Ascending aorta (tissue), 2 donors: ENCODE results near the gene KIAA1671. TPM values are rescaled to one million over a fixed set of nuclear protein-coding genes. Genes with fewer than 3 reads are reported as not detected.

Experiments used
- DNase-seq, 2 donors: peaks; one replicate each; pipeline ENCODE4 v3.0.0-alpha.2; 2019; ENCODE audit warnings: low spot score in 2 of 2
- H3K27ac ChIP-seq, 2 donors: fragments of 200-600 bp; sonication (generic); one replicate each; pipeline ENCODE4 v1.5.1; 2016 to 2017; ENCODE audit warnings: mild to moderate bottlenecking in 1 of 2
- H3K27me3 ChIP-seq: fragments of 200-600 bp; sonication (generic); one replicate; pipeline ENCODE4 v1.5.1; 2017
- H3K36me3 ChIP-seq, 2 donors: fragments of 200-600 bp; sonication (generic); one replicate each; pipeline ENCODE4 v1.5.1; 2016
- H3K4me1 ChIP-seq, 2 donors: fragments of 200-600 bp; sonication (generic); one replicate each; pipeline ENCODE4 v1.5.1; 2016 to 2017; ENCODE audit warnings: mild to moderate bottlenecking in 1 of 2
- H3K4me3 ChIP-seq, 2 donors: fragments of 200-600 bp; sonication (generic); one replicate each; pipeline ENCODE4 v1.5.1; 2016 to 2017; ENCODE audit warnings: mild to moderate bottlenecking in 1 of 2
- H3K9me3 ChIP-seq, 2 donors: fragments of 200-600 bp; sonication (generic); one replicate each; pipeline ENCODE4 v1.5.1; 2016
- CTCF ChIP-seq, 3 experiments: fragments of 200-600 bp in 2 of 3; fragments of 450-650 bp in 1 of 3; sonication (generic) in 2 of 3; IDR thresholded peaks; one replicate each; pipeline ENCODE4 v1.5.1; 2016 to 2019; ENCODE audit warnings: antibody characterized with exemption in 3 of 3, mild to moderate bottlenecking in 1 of 3, moderate library complexity in 1 of 3
- intact Hi-C: fragments of 100-400 bp; cut with DNase I; formaldehyde crosslinking; loops from one replicate; pipeline ENCODE4 v1.15.1; 2023
- total RNA-seq: library from RNA; depleted of rRNA; stranded (reverse); fragments of >200 nt; gene quantifications from one replicate; pipeline ENCODE4 v1.1.0, GENCODE V29; 2016

Gene KIAA1671
- total RNA-seq, 1 donor from 2014 or later: 79.0 TPM

- H3K9me3 ChIP-seq: no peaks in the 10 kb centered on the region
- no peak for TF ChIP-seq CTCF (IDR thresholded peaks at IDR 0.05)
- no peak for DNase-seq
- no peaks in the 10 kb centered on the region for H3K27me3 ChIP-seq
- peaks cover 0 to 4% of the 10 kb centered on the region in 2 donors for H3K36me3 ChIP-seq
- no peaks in the 10 kb centered on the region for H3K4me1 ChIP-seq
- intact Hi-C loops: no loop called here
- no peak overlapping the region for H3K27ac ChIP-seq
- no peak overlapping the region for H3K4me3 ChIP-seq
Measured at GRCh38 chr22:25035715-25036114, 83.2 kb downstream of the KIAA1671 start.

DNA sequence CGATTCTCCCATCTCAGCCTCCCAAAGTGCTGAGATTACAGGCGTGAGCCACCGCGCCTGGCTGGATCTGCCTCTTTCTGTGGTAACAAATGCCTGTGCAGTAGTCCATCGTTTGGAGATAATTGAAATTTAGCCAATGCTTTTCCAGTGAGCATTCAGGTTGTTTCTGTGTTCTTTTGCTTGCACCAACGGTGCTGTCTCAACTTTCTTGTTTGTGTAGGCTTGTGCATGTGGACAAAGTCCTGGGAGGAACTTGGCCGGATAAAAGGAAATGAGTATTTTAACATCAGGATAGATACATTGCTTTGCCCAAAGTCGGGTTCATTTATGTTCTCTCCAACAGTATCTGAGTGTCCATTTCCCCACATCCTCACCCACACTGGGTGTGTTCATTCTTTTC is 85.7 kb downstream of the KIAA1671 start:
- Histone ChIP-seq H3K27me3 (no peaks in the 10 kb centered on the region), H3K36me3 (peaks cover 0 to 4% of the 10 kb centered on the region in 2 donors), H3K4me3 (no peak overlapping the region), H3K27ac (no peak overlapping the region), H3K4me1 (no peaks in the 10 kb centered on the region), H3K9me3 (no peaks in the 10 kb centered on the region)
- TF ChIP-seq CTCF (IDR thresholded peaks at IDR 0.05): no peak
- intact Hi-C loops: no loop called here
- no peak for DNase-seq

DNA sequence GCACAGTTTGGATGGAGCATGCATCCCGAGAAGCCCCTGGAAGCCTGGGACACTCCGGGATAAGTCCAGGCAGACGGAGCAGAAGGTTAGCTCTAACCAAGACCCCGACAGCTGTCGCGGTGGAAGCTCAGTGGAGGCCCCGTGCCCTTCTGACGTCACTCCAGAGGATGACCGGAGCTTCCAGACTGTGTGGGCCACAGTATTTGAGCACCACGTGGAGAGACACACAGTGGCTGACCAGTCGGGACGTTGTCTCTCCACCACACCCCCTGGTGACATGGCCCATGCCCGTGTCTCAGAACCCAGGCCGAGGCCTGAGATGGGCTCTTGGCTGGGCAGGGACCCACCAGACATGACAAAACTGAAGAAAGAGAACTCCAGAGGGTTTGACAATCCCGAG is 86.3 kb downstream of the KIAA1671 start:
- TF ChIP-seq CTCF (IDR thresholded peaks at IDR 0.05): no peak
- DNase-seq: no peak
- Histone ChIP-seq H3K36me3 (peaks cover 0 to 4% of the 10 kb centered on the region in 2 donors), H3K27ac (no peak overlapping the region), H3K4me1 (no peaks in the 10 kb centered on the region), H3K9me3 (no peaks in the 10 kb centered on the region), H3K27me3 (no peaks in the 10 kb centered on the region), H3K4me3 (no peak overlapping the region)
- intact Hi-C loops: no loop called here

- H3K4me3 ChIP-seq: no peak overlapping the region
- H3K36me3 ChIP-seq: peaks cover 0 to 4% of the 10 kb centered on the region in 2 donors
- no peaks in the 10 kb centered on the region for H3K4me1 ChIP-seq
- H3K27ac ChIP-seq: no peak overlapping the region
- no peak for DNase-seq
- intact Hi-C loops: no loop called here
- no peak for TF ChIP-seq CTCF (IDR thresholded peaks at IDR 0.05)
- no peaks in the 10 kb centered on the region for H3K27me3 ChIP-seq
- H3K9me3 ChIP-seq: no peaks in the 10 kb centered on the region
Measured at GRCh38 chr22:25039255-25039654, 86.7 kb downstream of the KIAA1671 start.

DNA sequence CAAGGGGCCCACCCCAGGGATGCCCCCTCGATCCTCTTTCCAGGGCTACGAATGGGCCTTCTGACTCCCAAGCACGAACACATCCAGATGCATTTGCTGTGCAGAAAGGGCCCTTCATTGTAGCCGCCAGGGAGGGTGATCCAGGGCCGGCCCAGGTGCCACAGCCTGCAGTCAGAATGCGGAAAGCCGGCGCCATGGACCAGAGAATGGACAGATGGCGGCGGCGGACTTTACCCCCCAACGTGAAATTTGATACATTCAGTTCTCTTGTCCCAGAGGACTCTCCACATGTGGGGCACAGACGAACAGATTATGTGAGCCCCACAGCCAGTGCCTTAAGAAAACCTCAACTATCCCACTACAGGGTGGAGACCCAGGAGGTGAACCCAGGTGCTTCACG is 87.2 kb downstream of the KIAA1671 start:
- TF ChIP-seq CTCF (IDR thresholded peaks at IDR 0.05): no peak
- no peaks in the 10 kb centered on the region for H3K4me1 ChIP-seq
- H3K9me3 ChIP-seq: no peaks in the 10 kb centered on the region
- intact Hi-C loops: no loop called here
- H3K27me3 ChIP-seq: no peaks in the 10 kb centered on the region
- DNase-seq: no peak
- H3K36me3 ChIP-seq: peaks cover 0 to 4% of the 10 kb centered on the region in 2 donors
- H3K27ac ChIP-seq: no peak overlapping the region
- no peak overlapping the region for H3K4me3 ChIP-seq

GRCh38 chr22:25045159-25045558 is 92.6 kb downstream of the KIAA1671 start:
- H3K36me3 ChIP-seq: no peaks in the 10 kb centered on the region
- no peak overlapping the region for H3K4me3 ChIP-seq
- H3K27ac ChIP-seq: no peak overlapping the region
- intact Hi-C loops: loop anchor here (5.0 kb wide), 2 partner anchors 108 to 278 kb away; no protein-coding TSS in a partner anchor
- H3K4me1 ChIP-seq: no peaks in the 10 kb centered on the region
- no peak for TF ChIP-seq CTCF (IDR thresholded peaks at IDR 0.05)
- H3K27me3 ChIP-seq: no peaks in the 10 kb centered on the region
- H3K9me3 ChIP-seq: no peaks in the 10 kb centered on the region
- no peak for DNase-seq
